ENCODE data around the gene MANEA. TPM values are rescaled to one million over a fixed set of nuclear protein-coding genes. Genes with fewer than 3 reads are reported as not detected.
"Not testable (repeated sequence)": the region's sequence is repeated elsewhere in the genome, so short reads cannot be mapped to it uniquely, and the experiment has no call there.

Gene MANEA
- total RNA-seq, 1 donor from 2014 or later: 16.3 TPM

DNA sequence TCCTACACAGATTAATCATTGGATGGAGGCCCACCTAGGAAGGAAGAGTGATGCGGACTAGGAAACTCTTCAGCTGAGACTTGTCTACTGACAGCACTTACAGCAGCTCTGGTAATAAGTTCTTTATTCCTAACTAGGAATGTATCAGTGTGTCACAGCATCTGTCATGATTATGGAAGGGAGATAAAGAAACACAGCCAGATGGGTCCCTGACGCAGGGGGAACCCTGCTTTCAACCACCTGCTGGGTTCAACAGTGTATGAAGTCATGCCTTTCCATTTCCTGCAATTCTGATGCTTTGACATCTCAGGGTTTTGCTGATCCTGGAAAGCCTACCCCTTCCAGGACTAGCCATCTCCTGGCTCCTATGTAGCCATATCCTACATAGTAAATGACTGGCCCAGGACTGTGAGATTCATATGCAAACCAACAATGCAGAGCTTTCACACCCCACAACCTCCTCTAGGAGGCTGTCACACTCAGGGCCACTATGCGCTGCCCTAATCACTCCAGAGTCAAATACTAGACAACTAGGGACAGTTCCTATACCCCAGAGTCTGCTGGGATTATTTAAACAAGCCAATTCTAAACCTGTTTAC is 29.0 kb upstream of the MANEA start:
- Histone ChIP-seq H3K27ac (no peak overlapping the region), H2AFZ (replicated peaks) (no peak overlapping the region), H3K79me2 (ENCODE audit: low read depth) (no peaks in the 10 kb centered on the region), H3K4me2 (no peak overlapping the region), H3K9me3 (ENCODE audit: low read depth) (no peaks in the 10 kb centered on the region), H3K9ac (no peak overlapping the region), H3K4me1 (no peaks in the 10 kb centered on the region), H3K27me3 (no peaks in the 10 kb centered on the region), H3K4me3 (no peak overlapping the region), H3K36me3 (no peaks in the 10 kb centered on the region), H3F3A (ENCODE audit: low read depth) (no peaks in the 10 kb centered on the region), H4K20me1 (ENCODE audit: low read depth) (no peaks in the 10 kb centered on the region)
- TF ChIP-seq EZH2phosphoT487 (IDR thresholded peaks at IDR 0.05): no peak
- TF ChIP-seq EZH2 (IDR thresholded peaks at IDR 0.05): no peak
- TF ChIP-seq, protein P1, sequence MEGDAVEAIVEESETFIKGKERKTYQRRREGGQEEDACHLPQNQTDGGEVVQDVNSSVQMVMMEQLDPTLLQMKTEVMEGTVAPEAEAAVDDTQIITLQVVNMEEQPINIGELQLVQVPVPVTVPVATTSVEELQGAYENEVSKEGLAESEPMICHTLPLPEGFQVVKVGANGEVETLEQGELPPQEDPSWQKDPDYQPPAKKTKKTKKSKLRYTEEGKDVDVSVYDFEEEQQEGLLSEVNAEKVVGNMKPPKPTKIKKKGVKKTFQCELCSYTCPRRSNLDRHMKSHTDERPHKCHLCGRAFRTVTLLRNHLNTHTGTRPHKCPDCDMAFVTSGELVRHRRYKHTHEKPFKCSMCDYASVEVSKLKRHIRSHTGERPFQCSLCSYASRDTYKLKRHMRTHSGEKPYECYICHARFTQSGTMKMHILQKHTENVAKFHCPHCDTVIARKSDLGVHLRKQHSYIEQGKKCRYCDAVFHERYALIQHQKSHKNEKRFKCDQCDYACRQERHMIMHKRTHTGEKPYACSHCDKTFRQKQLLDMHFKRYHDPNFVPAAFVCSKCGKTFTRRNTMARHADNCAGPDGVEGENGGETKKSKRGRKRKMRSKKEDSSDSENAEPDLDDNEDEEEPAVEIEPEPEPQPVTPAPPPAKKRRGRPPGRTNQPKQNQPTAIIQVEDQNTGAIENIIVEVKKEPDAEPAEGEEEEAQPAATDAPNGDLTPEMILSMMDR (IDR thresholded peaks at IDR 0.05): no peak
- Mint-ChIP-seq H3K9me3 (no peaks in the 10 kb centered on the region), H3K27me3 (ENCODE audit: insufficient read depth, low read depth) (no peaks in the 10 kb centered on the region), H3K36me3 (no peaks in the 10 kb centered on the region), H3K4me3 (no peak overlapping the region), H3K4me1 (peaks cover 38% of the 10 kb centered on the region), H3K27ac (peak overlapping the region; percentile 47)
- no peak for DNase-seq (ENCODE audit: low spot score)

DNA sequence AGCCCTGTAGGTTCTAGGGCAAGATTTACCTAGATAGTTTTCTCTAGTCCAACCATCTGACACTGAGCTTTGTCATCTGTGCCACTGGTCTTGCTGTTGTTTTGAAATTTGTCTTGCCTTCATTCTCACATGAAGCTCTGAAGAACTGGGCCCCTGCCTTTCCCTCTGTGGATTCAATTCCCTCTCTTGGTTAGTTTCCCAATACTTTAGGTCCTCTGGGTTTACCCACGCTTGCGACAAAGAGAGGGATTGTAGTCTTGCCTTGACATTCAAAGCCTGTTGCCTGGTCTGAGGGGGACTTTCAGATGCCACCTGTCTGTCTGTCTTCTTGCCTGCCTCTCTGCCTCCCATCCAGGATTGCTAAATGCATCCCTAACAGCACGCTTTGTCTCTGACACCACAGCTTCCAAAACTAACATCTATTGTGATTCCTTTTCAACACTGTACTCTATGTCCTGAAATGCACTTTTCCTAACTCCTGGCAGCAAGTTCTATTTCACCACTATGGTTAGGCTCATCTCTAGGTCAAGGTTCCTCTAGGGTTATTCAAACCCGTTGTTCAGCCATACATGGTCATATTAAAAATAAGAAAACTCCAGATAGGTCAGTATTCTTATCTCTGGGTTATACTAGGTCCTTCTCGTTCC is 25.5 kb upstream of the MANEA start:
- no peak overlapping the region for H3K4me3 ChIP-seq
- no peaks in the 10 kb centered on the region for H3F3A ChIP-seq (ENCODE audit: low read depth)
- no peaks in the 10 kb centered on the region for H3K9me3 ChIP-seq (ENCODE audit: low read depth)
- no peak overlapping the region for H3K4me2 ChIP-seq
- Mint-ChIP-seq H3K4me3 (no peak overlapping the region), H3K27me3 (ENCODE audit: insufficient read depth, low read depth) (peaks cover 4% of the 10 kb centered on the region), H3K4me1 (peaks cover 11% of the 10 kb centered on the region), H3K36me3 (no peaks in the 10 kb centered on the region), H3K27ac (no peak overlapping the region), H3K9me3 (no peaks in the 10 kb centered on the region)
- H3K4me1 ChIP-seq: no peaks in the 10 kb centered on the region
- H3K79me2 ChIP-seq (ENCODE audit: low read depth): no peaks in the 10 kb centered on the region
- no peak for DNase-seq (ENCODE audit: low spot score)
- TF ChIP-seq EZH2phosphoT487 (IDR thresholded peaks at IDR 0.05) (no peak), EZH2 (IDR thresholded peaks at IDR 0.05) (no peak)
- TF ChIP-seq, protein P1 (IDR thresholded peaks at IDR 0.05): no peak
- H3K27me3 ChIP-seq: no peaks in the 10 kb centered on the region
- no peak overlapping the region for H3K27ac ChIP-seq
- no peak overlapping the region for H2AFZ ChIP-seq (replicated peaks)
- no peak overlapping the region for H3K9ac ChIP-seq
- no peaks in the 10 kb centered on the region for H3K36me3 ChIP-seq
- H4K20me1 ChIP-seq (ENCODE audit: low read depth): no peaks in the 10 kb centered on the region

DNA sequence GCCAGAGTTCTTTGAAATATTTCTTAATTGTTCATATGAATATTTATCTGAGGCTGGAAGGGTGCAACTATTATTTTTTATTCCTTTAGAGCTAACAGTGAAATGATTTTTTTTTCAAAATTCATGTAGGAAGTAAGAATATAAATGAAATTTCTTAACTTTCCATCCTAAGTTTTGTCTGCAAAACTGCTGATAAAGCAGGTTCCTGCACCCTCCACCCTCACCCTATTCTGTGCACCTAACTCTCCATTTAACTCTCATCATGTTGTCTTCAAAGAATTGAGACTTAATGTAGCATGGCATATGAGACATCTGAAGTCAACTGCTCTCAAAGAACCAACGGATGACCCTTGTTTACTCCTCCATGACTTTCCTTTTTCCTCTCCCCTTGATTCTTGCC is 23.5 kb upstream of the MANEA start:
- Mint-ChIP-seq H3K4me3 (no peak overlapping the region), H3K4me1 (peaks cover under 1% of the 10 kb centered on the region), H3K36me3 (no peaks in the 10 kb centered on the region), H3K9me3 (no peaks in the 10 kb centered on the region), H3K27me3 (ENCODE audit: insufficient read depth, low read depth) (peaks cover 4% of the 10 kb centered on the region), H3K27ac (no peak overlapping the region)
- H3K4me1 ChIP-seq: no peaks in the 10 kb centered on the region
- H3K27ac ChIP-seq: no peak overlapping the region
- H2AFZ ChIP-seq (replicated peaks): no peak overlapping the region
- H3K27me3 ChIP-seq: no peaks in the 10 kb centered on the region
- H4K20me1 ChIP-seq (ENCODE audit: low read depth): no peaks in the 10 kb centered on the region
- H3K9me3 ChIP-seq (ENCODE audit: low read depth): no peaks in the 10 kb centered on the region
- no peak for DNase-seq (ENCODE audit: low spot score)
- H3K4me3 ChIP-seq: no peak overlapping the region
- no peaks in the 10 kb centered on the region for H3F3A ChIP-seq (ENCODE audit: low read depth)
- no peaks in the 10 kb centered on the region for H3K79me2 ChIP-seq (ENCODE audit: low read depth)
- no peak overlapping the region for H3K4me2 ChIP-seq
- no peaks in the 10 kb centered on the region for H3K36me3 ChIP-seq
- TF ChIP-seq, protein P1 (IDR thresholded peaks at IDR 0.05): no peak
- TF ChIP-seq EZH2phosphoT487 (IDR thresholded peaks at IDR 0.05): no peak
- no peak overlapping the region for H3K9ac ChIP-seq

- H3K4me3 Mint-ChIP-seq; H3K27ac Mint-ChIP-seq; H3K4me3 ChIP-seq; H3F3A ChIP-seq (ENCODE audit: low read depth); H3K4me1 Mint-ChIP-seq; H3K9me3 ChIP-seq (ENCODE audit: low read depth); H4K20me1 ChIP-seq (ENCODE audit: low read depth); H3K9me3 Mint-ChIP-seq; H3K36me3 ChIP-seq; H3K79me2 ChIP-seq (ENCODE audit: low read depth); H3K4me1 ChIP-seq; H3K9ac ChIP-seq; H3K27me3 ChIP-seq; H3K36me3 Mint-ChIP-seq; H2AFZ ChIP-seq (replicated peaks); H3K4me2 ChIP-seq; H3K27me3 Mint-ChIP-seq (ENCODE audit: insufficient read depth, low read depth); H3K27ac ChIP-seq: not testable (repeated sequence)
- DNase-seq (ENCODE audit: low spot score): peak; percentile 35
Measured at GRCh38 chr6:95560956-95561355, 16.4 kb upstream of the MANEA start.

All from neural progenitor cell (in vitro differentiated cells).